Psoas muscle (tissue), 8 donors: ENCODE results near the gene ACSL3. TPM values are rescaled to one million over a fixed set of nuclear protein-coding genes. Genes with fewer than 3 reads are reported as not detected.

ENCODE experiments used
- ATAC-seq, 4 donors: fragments of 200-7000 bp; cut with Tn5 transposase; one replicate each; pipeline ENCODE4 v1.9.1; 2020; ENCODE audit warnings: moderate library complexity in 3 of 4, mild to moderate bottlenecking in 2 of 4
- DNase-seq, 2 donors: peaks; one replicate each; pipeline ENCODE4 v3.0.0-alpha.2; 2020
- H3K27ac ChIP-seq: fragments of 200-600 bp; one replicate; pipeline ENCODE4 v1.8.0; 2022
- H3K27me3 ChIP-seq, 3 donors: fragments of 200-600 bp in 1 of 3; one replicate each; pipeline versions ENCODE4 v1.6.1 to v1.8.0; 2013 to 2022; ENCODE audit warnings: low read length in 2 of 3, mild to moderate bottlenecking in 2 of 3, moderate library complexity in 1 of 3; ENCODE audit not compliant: insufficient read depth in 3 of 3
- H3K36me3 ChIP-seq, 2 donors: fragments of 200-600 bp in 1 of 2; one replicate each; pipeline versions ENCODE4 v1.6.1 to v1.8.0; 2013 to 2022; ENCODE audit warnings: low read depth in 1 of 2, mild to moderate bottlenecking in 1 of 2, moderate library complexity in 1 of 2; ENCODE audit not compliant: insufficient read depth in 1 of 2
- H3K4me1 ChIP-seq: fragments of 200-600 bp; one replicate; pipeline ENCODE4 v1.8.0; 2022
- H3K4me3 ChIP-seq: fragments of 200-600 bp; one replicate; pipeline ENCODE4 v1.8.0; 2022; ENCODE audit warnings: mild to moderate bottlenecking
- H3K9me3 ChIP-seq: fragments of 200-600 bp; one replicate; pipeline ENCODE4 v1.8.0; 2022
- CTCF ChIP-seq: fragments of 200-600 bp; IDR thresholded peaks from one replicate; pipeline ENCODE4 v1.8.0; 2022; ENCODE audit warnings: antibody characterized with exemption
- WGBS, 3 donors: extraction: QIAGEN DNeasy Blood & Tissue Kit; methylation state at CpG; one replicate each; pipeline versions ENCODE4 v1.1.6 to v1.1.7; 2013; 5-methylcytosine and 5-hydroxymethylcytosine counted together
- intact Hi-C, 2 donors: fragments of 100-400 bp; cut with DNase I; formaldehyde crosslinking; loops; one replicate each; pipeline versions ENCODE4 v1.11.0 to v1.14.2; 2022
- polyA plus RNA-seq, 3 donors: library from polyadenylated mRNA; stranded (reverse); fragments of 200-250 nt; gene quantifications; one replicate each; pipeline ENCODE4 v1.2.3, GENCODE V29; 2013
- total RNA-seq, 4 donors: library from RNA; stranded (reverse); fragmentation: NEBNext Ultra II Directional in 2 of 4; extraction: Animal tissue kit (Norgen Biotek cat#: 25700) in 2 of 4; gene quantifications; one replicate each; pipeline versions ENCODE4 v1.2.1 to v1.2.4, GENCODE V29; 2021 to 2023
- donor health status: healthy with polysubstance abuse.
- donor health status: DM: no; HTN: no; CAD: no; lungs with moderate emphysema.
- donor health status: Bipolar disorder and iron deficiency.
- donor health status: healthy.
- donor health status: DM: yes; HTN: yes; CAD: no.
- donor health status: DM: no; HTN: no; CAD: no.
- donor health status: DM: no; HTN: no; CAD: no.
- donor health status: DM: yes; HTN: yes; CAD: no.

The ACSL3 gene
- total and polyA plus RNA-seq, 7 donors, result 13.5 to 136 (median 27.5) TPM

- 80 to 85% (median 81%) methylated on average over 4 of the region's 4 CpGs for WGBS, 3 donors
- no peaks in the 10 kb centered on the region for H3K9me3 ChIP-seq
- no peak for DNase-seq
- intact Hi-C loops, result loop anchor here (5.0 kb wide), 2 partner anchors 40 to 105 kb away; partner anchors contain the start of gene ACSL3 (in 2 of the 2)
- ATAC-seq, result no peak
- H3K4me1 ChIP-seq, result peaks cover 30% of the 10 kb centered on the region
- H3K4me3 ChIP-seq, result no peak overlapping the region
- peaks cover 0 to 6% of the 10 kb centered on the region in 2 donors for H3K36me3 ChIP-seq
- no peak overlapping the region for H3K27ac ChIP-seq
- TF ChIP-seq CTCF, result no peak
- no peaks in the 10 kb centered on the region for H3K27me3 ChIP-seq
Measured at GRCh38 chr2:222902660-222903059, 41.8 kb downstream of the ACSL3 start.

- H3K36me3 ChIP-seq, result peaks cover 0 to 8% of the 10 kb centered on the region in 2 donors
- DNase-seq (no peak), ATAC-seq (peak; percentile 60 to 85 (median 72))
- H3K4me3 ChIP-seq, result no peak overlapping the region
- intact Hi-C loops, result loop anchor here (1.0 to 5.0 kb wide), 4 partner anchors 41 to 196 kb away; partner anchors contain the start of gene ACSL3 (in 2 of the 2)
- H3K27me3 ChIP-seq, result no peaks in the 10 kb centered on the region
- no peaks in the 10 kb centered on the region for H3K9me3 ChIP-seq
- peak overlapping the region; percentile 33 for H3K27ac ChIP-seq
- peaks cover 30% of the 10 kb centered on the region for H3K4me1 ChIP-seq
- TF ChIP-seq CTCF, result peak; percentile 67
- 86 to 96% (median 95%) methylated on average over 16 of the region's 16 CpGs for WGBS, 3 donors
Measured at GRCh38 chr2:222903234-222904220, 42.7 kb downstream of the ACSL3 start.

- Histone ChIP-seq H3K36me3 (peaks cover 3 to 20% of the 10 kb centered on the region in 2 donors), H3K27ac (no peak overlapping the region), H3K27me3 (no peaks in the 10 kb centered on the region), H3K4me3 (no peak overlapping the region), H3K4me1 (peaks cover 27% of the 10 kb centered on the region), H3K9me3 (no peaks in the 10 kb centered on the region)
- WGBS, 3 donors, result 83 to 91% (median 89%) methylated on average over 2 of the region's 2 CpGs
- ATAC-seq (no peak), DNase-seq (no peak)
- intact Hi-C loops, result loop anchor here (1.0 to 5.0 kb wide), 4 partner anchors 42 to 197 kb away; partner anchors contain the start of gene ACSL3 (in 2 of the 2)
- no peak for TF ChIP-seq CTCF
Measured at GRCh38 chr2:222904557-222905258, 43.9 kb downstream of the ACSL3 start.

- ATAC-seq (no peak), DNase-seq (no peak)
- no peaks in the 10 kb centered on the region for H3K27me3 ChIP-seq
- peaks cover 3 to 22% of the 10 kb centered on the region in 2 donors for H3K36me3 ChIP-seq
- intact Hi-C loops, result no loop called here
- no peak overlapping the region for H3K4me3 ChIP-seq
- H3K4me1 ChIP-seq, result peaks cover 27% of the 10 kb centered on the region
- 83 to 98% (median 95%) methylated on average over 2 of the region's 2 CpGs for WGBS, 3 donors
- no peak for TF ChIP-seq CTCF
- no peaks in the 10 kb centered on the region for H3K9me3 ChIP-seq
- no peak overlapping the region for H3K27ac ChIP-seq
Measured at GRCh38 chr2:222907048-222907447, 46.2 kb downstream of the ACSL3 start.
